HG03095 (cell line): ENCODE data around the gene SEMA6B.

ENCODE experiments used
- ATAC-seq: cut with Tn5 transposase; IDR thresholded peaks from one replicate; pipeline ENCODE4 v1.9.1; 2021; ENCODE audit warnings: moderate library complexity; ENCODE audit not compliant: unreplicated experiment

SEMA6B gene

DNA sequence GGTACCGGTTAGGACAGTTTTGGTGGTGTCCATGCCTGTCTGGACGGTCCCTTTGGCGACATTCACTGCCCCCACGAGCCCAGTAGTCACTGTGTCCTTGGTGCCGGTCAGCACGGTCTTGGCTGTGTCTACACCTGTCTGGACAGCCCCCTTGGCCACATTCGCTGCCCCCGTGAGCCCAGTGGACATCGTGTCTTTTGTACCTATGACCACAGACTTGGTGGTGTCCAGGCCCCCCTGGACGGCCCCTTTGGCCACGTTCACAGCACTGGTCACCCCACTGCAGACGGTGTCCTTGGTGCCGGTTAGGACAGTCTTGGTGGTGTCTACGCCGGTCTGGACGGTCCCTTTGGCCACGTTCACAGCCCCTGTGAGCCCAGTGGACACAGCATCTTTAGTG lies 47.4 kb downstream of the SEMA6B start:
- ATAC-seq, result no peak

DNA sequence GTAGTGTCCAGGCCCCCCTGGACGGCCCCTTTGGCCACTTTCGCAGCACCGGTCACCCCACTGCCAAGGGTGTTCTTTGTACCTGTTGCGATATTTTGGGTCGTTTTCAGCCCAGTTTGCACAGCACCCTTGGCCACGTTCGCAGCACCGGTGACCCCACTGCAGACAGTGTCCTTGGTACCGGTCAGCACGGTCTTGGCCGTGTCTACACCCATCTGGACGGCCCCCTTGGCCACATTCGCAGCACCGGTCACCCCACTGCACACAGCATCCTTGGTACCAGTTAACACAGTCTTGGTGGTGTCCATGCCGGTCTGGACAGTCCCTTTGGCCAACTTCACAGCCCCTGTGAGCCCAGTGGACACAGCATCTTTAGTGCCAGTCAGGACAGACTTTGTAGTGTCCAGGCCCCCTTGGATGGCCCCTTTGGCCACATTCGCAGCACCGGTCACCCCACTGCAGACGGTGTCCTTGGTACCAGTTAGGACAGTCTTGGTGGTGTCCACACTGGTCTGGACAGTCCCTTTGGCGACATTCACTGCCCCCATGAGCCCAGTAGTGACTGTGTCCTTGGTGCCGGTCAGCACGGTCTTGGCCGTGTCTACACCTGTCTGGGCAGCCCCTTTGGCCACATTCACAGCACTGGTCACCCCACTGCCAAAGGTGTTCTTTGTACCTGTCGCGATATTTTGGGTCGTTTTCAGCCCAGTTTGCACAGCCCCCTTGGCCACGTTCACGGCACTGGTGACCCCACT lies 48.0 kb downstream of the SEMA6B start:
- ATAC-seq, result no peak

DNA sequence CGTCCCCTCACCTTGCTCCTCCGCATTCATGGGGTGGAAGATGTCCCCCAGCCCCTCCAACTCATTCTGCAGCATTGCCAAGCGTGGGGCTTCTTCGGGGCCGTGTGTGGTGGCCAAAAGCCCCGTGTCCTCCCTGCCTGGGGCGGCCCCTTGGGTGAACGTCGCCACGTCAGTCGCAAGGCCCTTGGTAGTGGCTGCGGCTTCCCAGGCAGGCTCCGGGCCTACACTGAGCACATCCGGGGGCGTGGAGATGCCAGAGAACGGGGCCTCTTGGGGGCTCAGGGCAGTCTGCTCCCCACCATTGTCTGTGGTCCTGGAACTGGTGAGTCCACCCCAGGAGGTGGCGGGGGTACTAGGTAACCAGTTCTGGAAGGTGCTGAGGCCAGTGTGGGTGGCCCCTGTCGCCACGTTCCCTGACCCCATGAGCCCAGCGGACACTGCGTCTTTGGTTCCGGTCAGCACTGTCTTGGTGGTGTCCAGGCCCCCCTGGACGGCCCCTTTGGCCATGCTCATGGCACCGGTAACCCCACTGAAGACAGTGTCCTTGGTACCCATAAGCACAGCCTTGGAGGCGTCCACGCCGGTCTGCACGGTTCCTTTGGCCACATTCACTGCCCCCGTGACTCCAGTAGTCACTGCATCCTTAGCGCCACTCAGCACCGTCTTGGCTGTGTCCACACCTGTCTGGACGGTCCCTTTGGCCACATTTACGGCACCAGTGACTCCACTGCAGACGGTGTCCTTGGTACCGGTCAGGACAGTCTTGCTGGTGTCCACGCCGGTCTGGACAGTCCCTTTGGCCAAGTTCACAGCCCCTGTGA lies 48.8 kb downstream of the SEMA6B start:
- ATAC-seq, result no peak

DNA sequence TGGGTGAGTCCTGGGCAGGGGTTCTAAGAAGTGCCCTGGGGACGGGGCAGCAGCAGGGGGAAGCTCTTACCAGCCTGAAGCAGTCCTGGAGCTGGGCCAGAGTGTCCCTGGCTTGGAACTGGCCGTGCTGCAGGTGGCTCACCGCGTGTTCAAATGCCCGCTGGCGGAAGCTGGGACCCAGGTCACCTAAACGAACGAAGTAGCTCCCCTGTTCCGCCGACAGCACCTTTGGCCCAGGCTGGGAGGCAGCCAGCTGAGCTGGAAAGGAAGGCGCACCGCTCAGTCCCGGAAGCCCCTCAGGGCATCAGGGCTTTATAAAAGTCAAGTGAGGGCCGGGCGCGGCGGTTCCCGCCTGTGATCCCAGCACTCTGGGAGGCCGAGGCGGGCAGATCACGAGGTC lies 50.8 kb downstream of the SEMA6B start:
- no peak for ATAC-seq

DNA sequence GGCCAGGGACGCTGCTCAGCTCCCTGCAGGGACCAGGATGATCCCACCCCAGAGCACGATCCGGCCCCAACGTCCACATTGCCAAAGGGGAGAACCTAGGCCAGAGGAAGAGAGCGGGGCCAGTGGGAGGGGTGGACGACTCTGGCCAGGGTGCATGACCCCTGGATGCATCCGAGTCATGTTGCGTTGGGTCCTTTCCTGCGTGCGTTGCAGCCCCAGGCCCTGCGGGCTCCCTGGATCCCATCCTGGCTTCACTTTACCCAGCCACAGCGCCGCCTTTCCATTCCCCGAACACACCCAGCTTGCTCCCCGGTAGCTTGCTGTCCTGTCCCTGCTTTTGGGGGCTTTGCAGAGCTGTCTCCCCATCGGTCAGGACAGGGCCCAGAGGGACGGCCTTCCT lies 51.7 kb downstream of the SEMA6B start:
- no peak for ATAC-seq

DNA sequence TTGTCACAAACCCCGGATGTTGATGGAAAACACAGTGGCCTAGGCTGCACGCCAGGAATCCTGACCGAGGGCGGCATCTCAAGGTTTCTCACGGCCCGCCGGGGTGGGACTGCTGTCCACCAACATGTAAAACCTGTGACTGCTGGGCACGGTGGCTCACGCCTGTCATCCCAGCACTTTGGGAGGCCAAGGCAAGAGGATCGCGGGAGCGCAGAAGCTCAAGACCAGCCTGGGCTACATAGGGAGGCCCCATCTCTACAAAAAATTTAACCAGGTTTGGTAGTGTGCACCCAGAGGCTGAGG lies 52.4 kb downstream of the SEMA6B start:
- ATAC-seq, result no peak

DNA sequence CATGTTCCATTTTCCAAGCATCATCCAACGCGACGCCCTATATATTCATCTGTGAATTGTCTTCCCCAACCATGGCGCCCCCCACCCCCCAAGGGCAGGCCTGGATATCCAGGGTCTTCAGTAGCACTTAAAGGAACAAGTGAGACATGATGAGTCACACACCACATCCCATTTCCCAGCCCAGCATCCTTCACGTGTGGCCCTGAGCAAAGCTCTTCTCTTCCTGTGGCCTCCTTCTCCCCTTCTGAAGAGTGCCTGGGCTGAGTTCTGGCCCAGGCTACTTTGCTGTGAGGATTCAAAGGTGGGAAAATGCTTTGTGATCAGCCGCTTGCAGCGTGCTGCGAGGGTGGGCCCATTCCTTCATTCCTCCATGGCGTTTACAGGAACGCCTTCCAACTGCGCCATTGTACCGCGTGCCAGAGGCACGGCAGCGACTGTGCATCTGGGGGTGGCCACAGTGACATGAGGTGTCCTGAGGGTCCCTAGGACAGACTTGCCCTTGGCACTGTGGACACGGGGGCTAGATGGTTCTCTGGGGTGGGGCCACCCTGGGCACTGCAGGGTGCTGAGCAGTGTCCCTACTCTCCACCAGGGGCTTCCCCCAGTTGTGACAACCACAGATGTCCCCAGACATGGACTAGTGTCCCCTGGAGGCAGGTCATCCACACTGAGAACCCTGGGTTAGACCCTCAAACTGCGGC lies 52.9 kb downstream of the SEMA6B start:
- no peak for ATAC-seq

DNA sequence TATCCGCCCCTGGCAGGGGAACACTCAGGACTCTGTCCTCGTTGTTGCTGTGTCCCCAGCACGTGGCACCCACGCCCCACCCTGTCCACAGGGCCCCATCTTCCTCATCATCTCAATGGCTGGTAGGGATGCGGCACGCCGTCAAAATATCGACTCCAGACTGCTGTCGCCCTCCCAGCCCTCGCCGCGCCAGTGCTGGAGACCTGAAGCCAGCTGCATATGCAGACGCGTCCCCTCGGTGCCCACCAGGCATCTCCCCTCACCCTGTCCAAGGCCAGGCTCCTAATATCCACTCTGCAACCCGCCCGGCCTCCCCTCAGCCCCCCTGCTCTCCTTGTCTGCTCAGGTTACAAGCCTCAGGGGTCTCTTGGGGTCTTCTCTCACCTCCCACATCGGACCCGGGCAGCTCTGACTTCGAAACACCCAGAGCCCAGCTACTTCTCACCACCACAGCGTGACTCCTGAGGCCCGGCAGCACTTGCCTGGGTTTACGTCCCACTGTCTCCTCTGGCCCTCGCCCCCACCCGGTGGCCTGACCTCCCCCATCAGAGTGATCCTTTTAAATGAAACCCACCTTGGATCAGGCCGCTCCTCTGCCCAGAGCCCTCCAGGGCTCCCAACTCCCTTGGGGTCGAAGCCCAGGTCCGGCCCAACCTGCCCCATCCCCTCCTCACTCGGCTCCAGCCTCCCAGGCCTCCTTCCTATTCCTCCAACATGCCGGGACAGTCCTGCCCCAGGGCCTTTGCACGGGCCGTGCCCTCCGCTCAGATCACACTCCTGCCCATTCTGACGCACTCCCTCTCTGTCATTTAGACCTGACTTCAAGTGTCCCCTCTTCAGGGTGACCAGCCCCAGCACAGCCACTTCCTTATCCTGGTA lies 53.7 kb downstream of the SEMA6B start:
- ATAC-seq, result no peak

DNA sequence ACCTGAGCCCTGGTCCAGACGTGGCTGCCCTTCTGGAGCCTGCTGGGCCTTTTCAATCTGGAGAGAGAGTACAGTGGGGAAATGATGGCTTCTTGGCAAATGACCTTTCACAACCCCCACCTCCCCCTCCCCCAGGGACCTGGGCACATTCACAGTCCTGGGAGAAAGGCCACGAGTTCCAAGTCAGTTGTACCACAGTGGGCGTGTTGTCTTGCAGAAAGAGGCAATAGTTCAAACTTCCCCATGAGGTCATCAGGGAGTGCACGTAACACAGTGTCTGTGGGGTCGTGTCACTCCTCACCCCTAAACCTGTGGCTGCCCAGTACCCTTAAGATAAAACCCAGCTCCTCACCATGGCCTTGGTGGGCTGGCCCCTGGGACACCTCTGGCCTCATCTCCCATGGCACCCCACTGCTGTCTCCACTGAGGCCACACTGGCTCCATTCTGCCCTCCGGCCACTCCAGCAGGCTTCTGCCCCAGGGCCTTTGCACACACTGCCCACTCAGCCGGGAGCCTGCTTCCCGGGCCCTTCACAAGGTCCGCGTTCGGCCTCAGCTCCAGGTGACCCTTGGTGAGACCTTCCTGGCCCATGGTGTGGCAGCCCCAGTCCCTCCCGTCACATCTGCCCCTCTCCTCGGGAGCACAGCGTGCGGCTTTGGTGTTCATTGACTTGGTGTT lies 54.5 kb downstream of the SEMA6B start:
- no peak for ATAC-seq

DNA sequence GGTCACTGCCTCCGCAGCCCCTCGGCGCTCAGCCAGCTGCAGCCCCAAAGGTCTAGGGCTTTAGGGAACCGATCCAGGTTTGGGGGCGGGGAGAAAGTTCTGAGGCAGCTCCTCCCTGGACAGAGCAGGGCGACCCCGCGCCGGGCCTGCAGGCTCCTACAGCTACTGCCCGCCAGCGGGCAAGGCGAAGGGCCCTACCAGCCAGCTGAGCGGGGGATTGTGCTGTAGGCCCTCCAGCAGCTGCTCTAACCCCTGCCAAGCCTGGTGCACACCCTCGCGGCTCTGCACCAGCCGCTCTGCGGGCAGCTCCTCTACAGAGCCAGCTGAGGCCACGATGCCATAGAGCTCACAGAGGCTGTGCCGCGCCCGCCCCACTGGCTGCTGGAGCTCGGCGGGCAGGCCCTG lies 55.2 kb downstream of the SEMA6B start:
- ATAC-seq, result no peak

DNA sequence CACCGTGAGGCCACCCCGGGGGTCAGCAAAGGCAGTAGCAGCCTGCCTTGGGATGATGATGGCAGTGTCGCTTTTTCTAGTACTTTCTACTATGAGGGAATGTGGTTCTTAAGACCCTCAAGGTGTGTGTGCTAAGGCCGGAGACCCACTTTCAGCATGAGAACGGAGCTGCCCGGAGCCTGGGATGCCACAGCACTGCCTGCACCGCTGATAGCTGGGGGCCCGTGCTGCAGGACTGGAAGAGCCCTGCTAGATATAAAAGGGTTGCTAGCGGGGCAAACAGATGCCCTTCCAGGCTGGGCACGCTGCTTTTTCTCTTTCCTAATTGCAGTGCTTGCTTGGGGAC lies 55.7 kb downstream of the SEMA6B start:
- ATAC-seq, result no peak

DNA sequence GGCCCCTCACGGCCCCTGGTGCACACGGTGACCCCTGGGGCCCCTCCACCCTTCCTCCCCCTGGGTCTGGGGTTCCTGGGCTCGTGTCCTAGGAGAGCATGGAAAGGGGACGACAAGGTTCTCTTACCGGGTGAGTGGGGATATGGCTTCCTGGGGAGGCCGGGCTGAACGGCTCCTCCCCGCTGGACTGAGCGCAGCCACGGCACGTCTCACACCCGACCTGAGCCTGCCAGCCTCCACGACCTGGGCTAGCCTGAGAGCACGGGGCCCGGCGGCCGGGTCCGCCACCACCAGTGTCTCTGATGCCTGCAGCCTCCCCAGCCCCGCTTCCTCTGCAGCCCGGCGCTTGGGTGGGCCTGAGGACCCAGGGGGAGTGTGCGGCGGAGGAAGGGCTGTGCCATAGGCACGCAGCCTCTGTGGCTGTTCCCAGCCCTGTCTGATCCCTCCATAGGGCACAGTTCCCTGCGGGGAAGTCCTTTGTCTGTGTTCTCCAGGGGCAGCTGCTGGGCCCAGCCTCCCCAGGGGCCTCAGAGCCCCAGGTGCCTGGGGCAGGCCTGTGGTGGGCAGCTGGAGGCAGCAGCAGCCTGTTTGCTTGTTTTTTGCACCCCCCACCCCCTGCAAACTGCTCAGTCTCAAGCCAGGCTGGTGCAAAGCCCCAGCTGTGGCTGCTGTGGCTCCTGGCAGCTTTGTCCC lies 56.2 kb downstream of the SEMA6B start:
- ATAC-seq, result no peak

DNA sequence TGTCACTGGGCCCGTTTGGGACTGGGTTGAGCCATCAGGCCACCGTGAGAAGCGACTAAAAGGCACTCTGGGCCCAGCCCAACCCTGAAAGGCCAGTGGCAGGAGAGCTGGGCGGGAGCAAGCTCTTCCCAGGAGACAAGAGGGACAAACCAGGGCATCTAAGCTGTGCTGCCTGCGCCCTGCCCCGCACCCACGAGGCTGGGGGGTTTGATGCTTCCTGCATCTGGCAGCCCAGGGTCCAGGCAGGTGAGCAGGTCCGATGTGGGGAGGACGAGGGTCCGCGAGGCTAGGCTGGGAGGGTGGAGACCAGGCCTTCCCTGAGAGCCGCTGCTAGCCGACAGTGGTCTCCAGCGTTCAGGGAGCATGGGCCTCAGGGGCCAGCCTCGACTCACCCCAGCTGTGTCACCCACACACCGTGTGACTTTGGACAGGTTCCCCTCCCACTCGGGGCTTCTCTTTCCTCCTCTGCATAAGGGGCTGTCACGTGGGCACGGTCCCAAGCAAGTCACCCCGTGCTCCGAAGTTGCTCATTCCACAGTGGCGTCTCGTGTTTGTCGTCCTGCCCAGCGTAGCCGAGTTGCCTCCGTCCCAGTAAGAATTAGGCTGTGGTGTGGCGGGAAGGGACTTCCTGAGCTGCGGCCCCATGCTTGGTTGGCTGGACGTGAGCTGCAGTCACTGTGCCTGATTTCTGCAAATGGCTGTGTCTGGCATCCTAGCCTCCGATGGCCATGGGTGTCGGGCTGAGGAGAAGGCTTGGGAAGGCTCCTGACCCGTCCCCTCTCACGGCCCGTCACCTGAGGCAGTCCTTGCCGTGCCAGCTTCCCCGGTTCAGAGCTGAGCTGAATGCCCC lies 57.0 kb downstream of the SEMA6B start:
- ATAC-seq, result no peak

DNA sequence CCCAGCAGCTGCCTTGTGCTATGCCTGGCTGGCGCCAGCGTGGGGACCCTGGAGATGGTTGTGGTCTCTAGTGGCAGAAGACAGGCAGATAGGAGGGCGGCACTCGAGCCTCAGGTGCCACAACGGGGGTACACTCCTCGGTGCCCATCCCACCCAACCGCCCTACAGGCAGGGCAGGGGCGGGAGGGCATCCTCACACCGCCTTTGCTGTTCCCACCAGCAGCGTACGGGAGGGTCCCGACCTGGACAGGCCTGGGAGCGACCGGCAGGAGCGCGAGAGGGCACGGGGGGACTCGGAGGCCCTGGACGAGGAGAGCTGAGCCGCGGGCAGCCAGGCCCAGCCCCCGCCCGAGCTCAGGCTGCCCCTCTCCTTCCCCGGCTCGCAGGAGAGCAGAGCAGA lies 57.8 kb downstream of the SEMA6B start:
- ATAC-seq, result no peak

DNA sequence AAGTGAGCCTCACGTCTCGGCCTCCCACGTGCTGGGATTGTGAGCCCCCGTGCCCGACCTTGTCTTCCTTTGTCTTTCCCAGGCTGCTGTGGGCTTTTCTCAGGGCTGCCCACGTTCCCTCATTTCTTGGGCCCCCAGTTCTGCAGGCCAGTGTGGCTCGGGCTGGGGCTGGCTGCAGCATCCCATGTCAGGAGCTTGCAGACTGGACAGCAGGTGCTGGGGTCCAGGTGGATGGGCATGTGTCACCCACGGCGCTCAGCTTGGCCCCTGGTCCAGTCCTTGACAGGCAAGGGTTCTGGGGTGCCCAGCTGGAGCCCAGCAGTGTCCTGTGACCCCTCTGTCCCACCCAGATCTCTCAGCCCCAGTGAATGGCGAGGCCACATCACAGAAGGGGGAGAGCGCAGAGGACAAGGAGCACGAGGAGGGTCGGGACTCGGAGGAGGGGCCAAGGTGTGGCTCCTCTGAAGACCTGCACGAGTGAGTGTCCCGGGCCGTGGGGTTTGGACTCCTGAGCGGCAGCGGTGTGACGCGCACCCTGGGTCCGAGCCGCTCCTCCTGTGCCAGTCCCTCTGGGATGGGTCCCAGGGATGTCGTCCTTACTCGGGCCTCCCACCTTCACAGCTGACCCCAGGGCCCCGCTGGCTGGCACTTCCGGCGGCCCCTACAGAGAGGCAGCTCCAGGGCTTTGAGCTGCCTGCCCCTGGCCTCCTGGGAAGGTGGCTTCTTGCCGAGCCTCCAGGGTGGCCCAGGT lies 58.5 kb downstream of the SEMA6B start:
- no peak for ATAC-seq

DNA sequence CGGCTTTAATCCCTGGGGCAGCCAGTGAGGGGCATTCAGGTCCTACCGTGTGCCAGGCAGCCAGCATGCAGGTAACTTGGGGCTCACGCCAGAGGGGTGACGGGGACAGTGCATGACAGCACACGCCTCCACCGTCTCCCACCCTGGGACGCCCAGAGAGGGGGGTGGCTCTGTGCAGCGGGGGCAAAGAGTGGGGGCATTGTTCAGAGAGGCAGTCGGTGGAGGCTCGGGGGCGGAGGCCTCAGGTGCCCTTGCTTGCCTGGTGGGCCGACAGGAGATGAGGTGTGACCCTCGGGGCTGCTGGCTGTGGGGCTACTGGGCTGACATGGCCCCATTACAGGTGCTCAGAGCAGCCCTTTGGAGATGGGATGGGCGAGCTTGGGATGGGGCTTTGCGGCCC lies 59.6 kb downstream of the SEMA6B start:
- ATAC-seq, result no peak

DNA sequence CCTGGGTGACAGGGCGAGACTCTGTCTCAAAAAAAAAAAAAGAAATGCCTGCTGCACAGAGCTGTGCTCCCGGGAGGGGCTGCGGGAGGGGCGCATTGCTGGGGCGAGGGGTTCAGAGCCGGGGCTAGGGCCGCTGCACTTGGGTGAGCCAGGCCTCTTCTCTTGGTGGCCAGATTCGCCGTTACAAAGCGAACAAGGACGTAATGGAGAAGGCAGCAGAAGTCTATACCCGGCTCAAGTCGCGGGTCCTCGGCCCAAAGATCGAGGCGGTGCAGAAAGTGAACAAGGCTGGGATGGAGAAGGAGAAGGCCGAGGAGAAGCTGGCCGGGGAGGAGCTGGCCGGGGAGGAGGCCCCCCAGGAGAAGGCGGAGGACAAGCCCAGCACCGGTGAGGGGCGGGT lies 60.2 kb downstream of the SEMA6B start:
- no peak for ATAC-seq

DNA sequence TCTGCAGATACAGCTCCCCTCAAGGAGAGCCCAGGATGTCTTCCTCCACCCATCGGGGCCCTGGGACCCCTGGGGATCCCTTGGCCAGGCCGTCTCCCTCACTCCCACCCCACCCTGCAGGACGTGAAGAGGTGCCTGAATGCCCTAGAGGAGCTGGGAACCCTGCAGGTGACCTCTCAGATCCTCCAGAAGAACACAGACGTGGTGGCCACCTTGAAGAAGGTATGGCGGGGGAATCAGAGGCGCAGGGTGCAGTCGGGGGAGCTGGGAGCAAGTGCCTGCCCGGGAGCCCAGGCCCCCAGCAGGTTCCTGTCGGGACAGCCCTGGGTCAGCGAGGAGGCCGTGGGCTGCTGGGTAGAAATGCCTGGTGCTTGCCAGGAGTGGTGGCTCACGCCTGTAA lies 60.8 kb downstream of the SEMA6B start:
- no peak for ATAC-seq
